GM19467 (cell line): ENCODE data around the gene NOS2.
"Not testable (repeated sequence)": the region's sequence is repeated elsewhere in the genome, so short reads cannot be mapped to it uniquely, and the experiment has no call there.

Source experiments
- ATAC-seq: cut with Tn5 transposase; IDR thresholded peaks from one replicate; pipeline ENCODE4 v1.9.1; 2021; ENCODE audit warnings: mild to moderate bottlenecking, moderate library complexity; ENCODE audit not compliant: unreplicated experiment

Gene NOS2

DNA sequence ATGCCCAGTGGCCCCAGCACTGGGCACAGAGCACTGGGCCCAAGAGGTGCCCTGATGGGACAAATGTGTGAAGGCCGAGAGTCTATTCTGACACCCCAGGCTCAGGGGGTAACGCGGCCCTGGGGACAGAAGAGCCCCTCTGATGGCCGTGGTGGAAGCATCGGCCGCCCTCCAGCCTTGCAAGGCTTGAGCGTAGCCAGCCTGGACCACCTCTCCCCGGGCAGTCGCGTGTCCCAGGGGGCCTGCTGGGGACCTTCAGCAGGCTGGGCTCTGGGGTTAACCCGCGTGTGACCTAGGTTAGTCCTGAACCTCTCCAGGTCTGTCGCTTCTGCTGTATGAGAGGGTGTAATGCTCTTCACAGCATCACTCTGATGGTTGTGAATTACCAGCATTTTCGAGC lies 40.8 kb downstream of the NOS2 start:
- no peak for ATAC-seq

DNA sequence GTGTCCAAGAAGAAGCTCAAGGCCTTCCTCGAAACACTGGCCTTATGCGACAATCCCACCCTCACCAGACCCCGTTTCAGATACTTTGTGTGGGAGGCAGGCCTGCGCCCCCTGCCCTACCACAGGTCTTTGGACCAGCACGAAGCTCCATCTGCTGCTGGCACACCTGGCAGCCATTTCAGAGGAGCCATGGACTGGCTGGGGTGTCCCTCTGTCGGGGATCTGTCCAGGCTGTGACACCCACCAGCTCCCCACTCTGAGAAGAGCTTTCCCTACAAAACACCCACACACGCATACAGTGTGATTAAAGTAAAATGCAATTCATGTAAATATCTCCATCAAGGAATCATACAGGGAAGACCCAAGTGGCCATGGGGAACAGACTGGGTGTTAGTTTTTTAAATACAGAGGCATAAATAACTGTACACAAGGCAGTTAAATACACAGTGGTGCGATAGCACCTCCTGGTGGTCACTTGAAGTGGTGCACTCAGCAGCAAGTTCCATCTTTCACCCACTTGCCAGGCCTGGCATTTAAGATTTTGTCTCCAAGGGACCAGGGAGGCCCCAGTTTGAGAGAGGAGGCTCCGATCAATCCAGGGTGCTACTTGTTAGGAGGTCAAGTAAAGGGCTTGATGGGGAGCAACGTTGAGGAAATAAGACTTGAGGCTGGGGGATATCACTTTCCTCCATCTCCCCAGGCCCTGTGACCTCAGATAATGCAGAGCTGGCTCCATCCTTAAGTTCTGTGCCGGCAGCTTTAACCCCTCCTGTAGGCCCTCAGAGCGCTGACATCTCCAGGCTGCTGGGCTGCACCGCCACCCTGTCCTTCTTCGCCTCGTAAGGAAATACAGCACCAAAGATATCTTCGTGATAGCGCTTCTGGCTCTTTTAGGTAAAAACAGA lies 43.6 kb downstream of the NOS2 start:
- no peak for ATAC-seq

DNA sequence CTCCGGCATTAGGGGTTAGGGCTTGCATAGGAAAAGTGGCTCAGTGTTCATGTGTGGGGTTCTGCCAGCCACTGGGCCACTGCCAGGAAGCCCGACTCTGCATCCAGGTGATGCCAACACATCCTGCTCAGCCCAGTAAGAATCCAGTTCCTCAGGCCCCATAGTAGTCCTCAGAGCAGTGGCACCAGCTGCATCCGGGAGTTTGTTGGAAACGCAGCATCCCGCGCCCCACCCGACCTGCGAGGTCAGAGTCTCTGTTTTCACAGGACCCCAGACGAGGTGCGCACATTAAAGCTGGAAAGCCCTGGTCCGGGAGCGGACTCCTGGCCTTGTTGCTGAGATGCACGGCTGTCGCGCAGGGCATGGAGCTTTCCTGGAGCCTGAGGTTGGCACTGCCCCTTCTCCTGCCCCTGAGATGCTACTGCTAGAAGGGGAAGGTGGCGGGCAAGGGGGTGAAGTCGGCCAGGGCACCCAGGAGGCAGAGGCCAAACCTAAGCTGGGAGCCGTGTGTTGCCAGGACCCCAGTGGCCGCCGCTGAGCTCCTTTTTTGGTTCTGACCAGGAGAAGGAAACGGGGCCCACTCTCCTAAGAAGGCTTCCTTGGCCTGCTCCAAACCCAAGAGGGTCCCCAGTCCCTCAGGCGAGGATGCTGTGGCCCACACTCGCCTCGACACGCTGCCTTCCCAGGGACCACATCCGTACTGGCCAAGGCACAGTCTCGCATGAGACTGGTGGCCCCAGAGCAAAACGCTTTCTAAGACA lies 44.4 kb downstream of the NOS2 start:
- ATAC-seq: no peak

DNA sequence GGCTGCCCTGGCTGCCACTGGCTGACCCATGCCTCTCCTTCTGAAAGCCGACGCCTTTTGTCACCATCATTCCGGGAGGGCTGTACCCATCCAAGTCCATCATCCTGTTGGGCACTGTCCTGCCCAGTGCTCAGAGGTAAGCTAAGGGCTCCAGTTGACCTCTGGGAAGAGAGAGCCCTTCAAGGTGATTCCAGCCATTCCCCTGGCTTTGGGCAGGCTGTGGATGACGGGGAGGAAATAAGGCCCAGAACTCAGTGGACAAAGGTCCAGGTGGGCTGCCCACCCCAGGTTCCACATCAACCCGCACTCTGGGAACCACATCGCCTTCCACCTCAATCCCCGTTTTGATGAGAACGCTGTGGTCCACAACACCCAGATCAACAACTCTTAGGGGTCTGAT lies 45.8 kb downstream of the NOS2 start:
- no peak for ATAC-seq

DNA sequence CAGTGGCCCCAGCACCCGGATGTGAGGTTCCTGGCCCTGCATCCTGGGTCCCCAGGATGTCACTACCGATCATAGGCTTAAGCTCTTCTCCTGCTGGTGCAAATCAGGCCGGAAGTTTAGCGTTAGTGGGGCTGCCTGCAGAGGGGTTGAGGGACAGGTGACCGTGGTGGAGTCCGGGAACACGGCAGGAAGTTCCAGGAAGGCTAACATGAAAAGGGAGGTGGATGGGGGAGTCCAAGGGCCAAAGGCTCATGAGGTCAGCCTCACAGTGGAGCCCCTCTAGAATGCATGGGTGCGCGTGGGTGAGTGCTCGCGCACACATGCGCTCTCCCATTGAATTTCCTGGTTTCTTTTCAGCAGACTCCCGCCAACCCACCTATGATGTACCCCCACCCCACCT lies 46.6 kb downstream of the NOS2 start:
- ATAC-seq: not testable (repeated sequence)

DNA sequence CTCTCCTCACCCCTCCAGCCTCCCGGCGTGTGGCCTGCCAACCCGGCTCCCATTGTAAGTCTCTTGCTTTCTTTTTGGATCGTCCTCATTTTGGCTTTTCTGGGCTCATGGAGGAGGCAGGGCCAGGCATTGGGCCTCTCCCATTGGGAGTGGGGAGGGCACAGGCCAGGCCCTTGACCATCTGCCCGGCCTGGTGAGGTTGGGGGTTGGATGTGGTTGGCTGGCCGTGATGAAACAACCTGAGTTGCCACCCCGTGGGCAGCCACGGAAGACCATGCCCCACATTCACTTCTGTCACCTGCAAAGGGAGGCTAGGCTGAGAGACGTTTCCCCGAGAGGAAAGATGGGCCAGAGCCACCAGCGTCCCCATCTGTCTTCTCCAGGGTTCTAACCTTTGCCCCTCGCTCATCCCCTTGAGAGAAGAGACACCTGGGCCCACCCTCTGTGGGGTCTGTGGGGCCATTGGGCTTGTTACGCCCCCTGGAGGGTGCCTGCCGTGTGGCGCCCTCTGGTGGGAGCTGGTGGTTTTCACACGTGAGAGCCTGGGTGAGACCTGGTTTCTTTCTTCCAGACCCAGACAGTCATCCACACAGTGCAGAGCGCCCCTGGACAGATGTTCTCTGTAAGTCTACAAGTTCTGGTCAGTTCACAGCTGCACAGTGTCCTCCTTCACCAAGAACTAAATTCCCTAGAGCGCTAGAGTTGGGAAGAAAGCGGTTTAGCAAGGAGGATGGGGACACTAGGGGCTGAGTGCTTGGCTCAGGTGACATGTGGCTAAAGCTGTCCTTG lies 47.3 kb downstream of the NOS2 start:
- ATAC-seq: not testable (repeated sequence)

DNA sequence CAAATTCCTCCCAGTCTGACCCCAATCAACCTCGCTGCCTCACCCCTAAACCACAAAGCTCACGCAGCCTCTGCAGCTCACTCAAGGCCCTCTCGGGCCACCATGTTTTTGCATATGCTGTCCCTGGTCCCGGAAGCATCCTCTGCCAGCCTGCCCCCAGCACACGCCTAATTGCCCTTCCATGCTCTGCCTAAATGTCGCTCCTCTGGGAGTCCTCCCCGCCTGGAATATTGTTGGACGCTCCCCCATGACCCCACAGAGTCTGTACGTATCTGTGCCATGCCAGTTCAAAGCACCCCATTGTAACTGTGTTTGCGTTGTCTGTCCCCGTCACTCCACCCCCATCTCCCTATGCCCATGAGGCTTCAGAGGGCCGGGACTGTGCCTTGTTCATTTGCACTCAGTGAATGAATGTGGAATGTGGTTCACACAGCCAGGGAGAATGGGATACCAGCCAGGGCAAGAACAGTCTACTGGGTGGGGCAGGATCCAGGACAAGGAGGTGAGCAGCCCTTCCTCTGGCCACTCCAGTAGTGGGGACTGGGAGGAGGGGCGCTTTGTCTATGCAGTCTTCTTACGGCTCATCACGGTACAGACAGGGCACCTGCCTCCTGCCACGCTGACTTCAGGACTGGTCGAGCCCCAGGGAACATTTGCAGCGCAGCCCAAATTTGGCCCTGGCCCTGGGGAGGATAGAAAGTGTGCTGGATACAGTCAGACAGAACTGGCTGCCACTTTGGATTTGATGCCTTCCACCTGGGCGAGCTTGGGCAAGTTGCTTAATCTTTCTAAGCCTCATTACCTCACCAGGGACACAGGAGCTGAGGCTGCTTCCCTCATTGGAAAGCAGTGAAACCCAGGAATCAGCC lies 48.5 kb downstream of the NOS2 start:
- no peak for ATAC-seq

DNA sequence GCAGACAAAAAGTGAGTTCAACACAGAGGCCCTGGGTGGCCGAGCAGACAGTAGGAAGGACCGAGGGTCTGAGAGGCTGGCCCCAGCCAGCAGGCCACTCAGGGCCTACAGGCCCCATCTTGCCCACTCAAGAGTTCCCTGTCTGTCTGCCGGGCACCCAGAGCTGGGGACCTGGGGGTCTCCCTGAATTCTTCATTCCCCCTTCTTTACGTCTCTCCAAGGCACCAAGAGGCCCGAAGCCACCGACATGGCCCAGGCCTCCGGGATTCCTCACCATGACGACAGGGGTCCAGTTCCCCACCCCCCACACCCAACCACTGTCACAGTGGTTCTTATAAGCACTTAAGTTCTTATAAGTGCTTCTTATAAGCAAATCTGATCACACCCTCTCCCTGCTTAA lies 49.2 kb downstream of the NOS2 start:
- no peak for ATAC-seq

DNA sequence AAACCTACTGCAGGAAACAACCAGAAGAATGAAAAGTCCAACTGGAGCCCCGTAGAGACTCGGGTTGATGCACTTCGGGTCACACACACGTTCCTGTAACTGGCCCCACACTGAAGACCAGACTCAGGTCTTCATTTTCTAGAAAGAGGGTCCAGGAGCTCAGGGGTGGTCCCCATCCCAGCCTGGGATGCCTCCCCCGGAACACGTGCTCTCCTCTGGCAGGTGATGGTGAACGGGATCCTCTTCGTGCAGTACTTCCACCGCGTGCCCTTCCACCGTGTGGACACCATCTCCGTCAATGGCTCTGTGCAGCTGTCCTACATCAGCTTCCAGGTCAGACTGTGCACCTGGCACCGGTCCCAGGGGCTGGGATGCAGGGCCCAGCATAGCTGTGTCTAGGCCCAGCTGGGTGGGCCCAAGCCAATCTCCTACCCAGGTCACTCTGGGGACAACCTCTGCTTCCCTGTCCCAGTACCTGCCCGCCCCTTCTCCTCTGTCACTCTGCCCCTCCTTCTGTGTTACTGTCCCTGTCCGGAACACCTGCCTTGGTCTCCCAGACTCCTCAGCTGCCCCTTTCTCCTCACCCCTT lies 50.7 kb downstream of the NOS2 start:
- not testable (repeated sequence) for ATAC-seq

DNA sequence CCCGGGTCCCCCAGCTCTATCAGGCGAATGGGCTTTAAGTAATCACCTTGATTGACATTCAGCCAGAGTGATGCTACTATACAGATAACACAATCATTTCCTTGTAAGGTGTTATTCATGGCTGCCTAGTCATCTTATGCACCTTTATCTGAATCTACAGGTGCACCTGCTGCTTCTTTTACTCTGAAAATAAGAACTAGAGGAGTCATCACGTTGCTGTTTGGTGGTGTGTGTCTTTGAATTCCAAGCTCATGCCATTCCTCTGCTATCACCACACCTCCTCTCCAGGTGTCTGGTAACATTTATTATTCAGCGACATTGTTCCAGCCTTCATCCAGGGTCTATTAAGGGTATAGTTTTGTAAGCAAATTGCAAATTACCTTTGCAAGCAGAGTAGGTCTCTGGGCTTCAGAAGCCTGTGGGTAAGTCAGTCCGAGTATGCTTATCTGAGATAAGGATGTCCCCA lies 51.9 kb downstream of the NOS2 start:
- ATAC-seq: no peak

DNA sequence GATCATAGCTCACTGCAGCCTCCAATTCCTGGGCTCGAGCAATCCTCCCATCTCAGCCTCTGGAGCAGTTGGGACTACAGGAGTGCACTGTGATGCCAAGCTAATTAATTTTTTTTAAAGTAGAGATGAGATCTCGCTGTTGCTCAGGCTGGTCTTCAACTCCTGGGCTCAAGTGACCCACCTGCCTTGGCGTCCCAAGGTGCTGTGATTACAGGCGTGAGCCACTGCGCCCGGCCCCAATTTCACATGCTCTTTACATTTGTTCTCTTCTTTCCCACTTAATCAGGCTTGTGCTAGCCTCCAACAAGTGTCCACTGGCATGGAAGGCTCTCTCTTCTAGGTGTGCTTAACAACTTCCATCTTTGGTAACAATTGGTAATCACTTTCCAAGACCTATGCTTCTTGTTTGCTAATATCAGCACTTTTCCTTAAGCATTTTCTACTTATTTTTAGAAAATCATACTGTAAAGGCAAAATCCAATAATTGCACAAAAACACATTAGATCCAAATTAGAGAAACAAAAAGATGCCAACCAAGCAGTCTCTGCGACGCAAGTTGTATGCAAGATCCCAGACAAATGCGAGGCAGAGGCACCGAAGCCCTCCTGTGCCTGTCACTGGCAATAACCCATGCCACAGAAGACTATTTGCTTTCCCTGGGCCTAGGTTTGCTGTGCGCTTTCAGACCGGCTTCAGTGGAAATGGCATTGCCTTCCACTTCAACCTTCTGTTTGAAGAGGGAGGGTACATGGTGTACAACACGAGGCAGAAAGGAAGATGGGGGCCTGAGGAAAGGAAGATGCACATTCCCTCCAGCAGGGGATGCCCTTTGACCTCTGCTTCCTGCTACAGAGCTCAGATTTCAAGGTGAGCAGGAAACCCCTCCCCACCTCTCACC lies 52.6 kb downstream of the NOS2 start:
- ATAC-seq: no peak

DNA sequence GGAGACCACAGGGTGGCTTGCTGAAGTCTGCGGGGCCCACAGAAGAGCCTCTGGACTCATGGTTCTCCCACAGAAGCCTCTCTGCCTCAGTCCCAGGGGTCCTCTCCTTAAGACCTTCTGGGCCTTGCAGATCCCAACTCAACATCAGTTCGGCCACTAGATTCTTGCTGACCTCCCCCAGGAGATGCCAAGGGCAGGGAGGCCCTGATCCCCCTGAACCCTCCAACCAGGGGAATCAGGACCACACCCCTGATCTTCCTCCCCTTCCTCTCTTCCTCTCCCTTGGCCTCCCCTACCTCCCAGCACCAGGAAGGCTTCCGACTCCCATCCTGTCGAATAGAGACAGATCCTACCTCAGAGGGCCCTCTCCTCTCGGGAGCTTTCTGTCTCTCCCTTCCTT lies 53.4 kb downstream of the NOS2 start:
- ATAC-seq: no peak

DNA sequence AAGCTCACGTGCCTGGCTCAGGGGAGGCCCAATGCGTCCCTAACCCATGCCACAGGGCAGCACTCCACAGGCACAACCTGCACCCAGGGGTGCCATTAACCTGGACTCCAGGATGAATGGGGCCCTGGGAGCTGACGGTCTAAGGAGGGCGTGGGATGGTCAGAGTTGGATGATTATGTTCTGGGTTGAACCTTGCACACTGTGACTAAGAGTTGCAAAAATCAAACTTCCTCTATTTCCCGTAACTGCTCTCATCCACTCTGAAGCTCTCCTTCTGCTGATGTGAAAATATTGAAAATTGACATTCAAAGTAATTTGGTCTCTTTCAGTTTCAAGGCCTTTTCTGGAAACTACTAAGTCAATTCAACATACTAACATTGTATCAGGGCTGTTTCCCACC lies 54.0 kb downstream of the NOS2 start:
- not testable (repeated sequence) for ATAC-seq

DNA sequence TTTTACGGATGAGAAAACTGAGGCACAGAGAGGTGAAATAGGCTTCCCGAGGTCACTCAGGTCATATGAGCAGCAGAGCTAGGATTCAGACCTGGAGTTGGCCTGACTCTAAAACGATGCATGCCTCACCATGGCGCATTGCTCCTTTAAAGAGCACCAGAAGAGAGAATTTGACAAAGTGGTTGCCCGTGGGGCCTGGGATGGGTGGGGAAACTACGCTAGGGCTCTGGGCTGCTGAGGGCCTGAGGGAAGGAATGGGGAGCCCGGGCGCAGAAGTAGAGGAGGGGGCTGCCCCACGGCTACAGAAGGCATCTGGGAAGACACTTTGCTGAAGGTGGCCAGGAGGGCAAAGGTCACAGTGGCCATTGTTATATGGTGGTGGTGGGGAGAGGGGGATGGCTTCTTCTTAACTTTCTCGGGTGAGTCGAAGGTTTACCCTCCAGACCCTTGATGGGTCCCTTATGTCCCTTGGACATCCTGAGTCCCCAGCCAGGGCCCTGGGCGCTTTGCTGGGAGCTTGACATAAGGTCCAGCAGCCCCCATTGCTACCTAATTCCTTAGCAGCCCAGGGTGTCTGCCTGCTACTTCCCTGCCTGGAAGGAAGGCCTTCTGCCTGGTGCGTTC lies 55.0 kb downstream of the NOS2 start:
- ATAC-seq: not testable (repeated sequence)

DNA sequence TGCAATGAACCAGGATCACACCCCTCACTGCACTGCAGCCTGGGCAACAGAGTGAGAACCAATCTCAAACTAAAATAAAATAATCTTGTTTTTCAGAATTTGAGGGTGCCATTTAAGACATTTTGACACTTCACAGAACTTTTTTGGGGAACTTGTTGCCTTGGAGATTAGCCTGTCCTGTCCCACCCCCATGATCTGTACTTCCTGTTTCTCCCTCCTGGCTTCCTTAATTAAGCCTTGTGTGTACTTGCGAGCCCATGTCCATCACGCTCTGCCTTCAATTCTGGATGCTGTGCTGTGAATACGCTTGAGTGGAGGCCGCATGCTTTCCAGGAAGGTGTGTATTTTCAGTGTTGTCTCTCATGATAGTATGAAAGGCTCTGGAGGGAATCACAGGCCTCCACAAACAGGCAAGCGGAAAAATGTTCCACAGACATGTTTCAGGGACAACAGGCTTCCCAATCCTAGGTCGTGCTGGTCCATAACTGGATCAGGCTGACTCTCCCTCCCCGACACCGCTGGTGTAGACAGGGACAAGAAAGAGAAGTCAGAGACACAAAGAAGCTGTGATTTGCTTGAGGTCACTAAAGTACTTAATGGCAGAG lies 56.9 kb downstream of the NOS2 start:
- no peak for ATAC-seq

DNA sequence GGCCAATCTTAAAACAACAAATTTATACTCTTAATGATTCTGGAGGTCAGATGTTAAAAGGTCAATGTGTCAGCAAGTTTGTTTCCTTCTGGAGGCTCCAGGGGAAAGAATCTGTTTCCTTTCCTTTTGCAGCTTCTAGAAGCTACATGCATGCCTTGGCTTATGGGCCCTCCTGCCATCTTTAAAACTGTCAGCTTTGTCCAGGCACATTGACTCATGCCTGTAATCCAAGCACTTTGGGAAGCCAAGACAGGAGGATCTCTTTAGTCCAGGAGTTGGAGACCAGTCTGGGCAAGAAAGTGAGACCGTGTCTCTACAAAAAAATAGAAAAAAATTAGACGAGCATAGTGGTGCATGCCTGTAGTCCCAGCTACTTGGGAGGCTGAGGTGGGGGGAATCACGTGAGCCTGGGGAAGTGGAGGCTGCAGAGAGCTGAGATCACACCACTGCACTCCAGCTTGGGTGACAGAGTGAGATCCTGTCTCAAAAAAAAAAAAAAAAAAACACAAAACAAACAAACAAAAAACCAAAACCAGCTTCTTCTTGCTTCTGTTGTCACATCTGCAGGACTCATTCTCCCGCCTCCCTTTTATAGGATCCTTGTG lies 58.3 kb downstream of the NOS2 start:
- ATAC-seq: no peak

DNA sequence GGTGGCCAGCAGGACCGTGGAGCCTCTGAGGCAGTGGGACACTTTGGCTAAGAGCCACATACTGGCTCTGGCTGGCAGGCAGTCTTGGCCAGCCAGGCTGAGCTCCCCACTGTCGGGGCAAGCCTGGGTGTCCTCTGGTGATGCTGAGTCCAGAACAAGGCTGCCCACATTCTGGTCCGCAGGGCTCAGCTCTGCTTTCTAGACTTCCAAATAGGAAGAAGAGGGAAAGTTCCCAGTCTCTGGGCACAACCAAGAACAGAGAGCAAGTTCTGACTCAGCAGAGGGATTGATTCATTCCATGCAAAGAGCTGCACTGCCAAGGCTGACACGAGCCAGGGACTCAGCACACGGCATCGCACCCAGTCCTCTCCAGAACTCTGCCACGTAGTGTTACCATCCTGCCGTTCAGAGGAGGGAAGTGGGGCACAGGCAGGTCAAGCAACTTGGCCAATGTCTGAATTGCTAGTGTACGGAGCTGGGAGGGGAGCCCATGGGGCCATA lies 58.9 kb downstream of the NOS2 start:
- ATAC-seq: no peak
